Kidney (tissue), 14 donors: ENCODE results near the gene CXCR4. TPM values are rescaled to one million over a fixed set of nuclear protein-coding genes. Genes with fewer than 3 reads are reported as not detected.

Experiments used
- DNase-seq, 5 donors: peaks; one replicate each; pipeline ENCODE4 v3.0.0-alpha.2; 2013 to 2020
- FAIRE-seq: peaks from 2 replicates; lab custom pipeline; 2012; peaks lifted over from hg19 to GRCh38; lab: Jason Lieb, UNC
- H3K27ac ChIP-seq, 2 donors: one replicate each; pipeline ENCODE4 v1.7.0; 2013; ENCODE audit warnings: low read depth in 2 of 2, low read length in 2 of 2, inconsistent platforms in 1 of 2
- H3K27me3 ChIP-seq: one replicate; pipeline ENCODE4 v1.7.1; 2013; ENCODE audit warnings: low read length, inconsistent platforms; ENCODE audit not compliant: control insufficient read depth, insufficient read depth
- H3K36me3 ChIP-seq, 3 donors: one replicate each; pipeline versions ENCODE4 v1.7.0 to v1.7.1; 2013; ENCODE audit warnings: low read length in 3 of 3, control low read depth in 1 of 3, inconsistent platforms in 1 of 3; ENCODE audit not compliant: insufficient read depth in 3 of 3, control insufficient read depth in 2 of 3
- H3K4me1 ChIP-seq, 3 donors: one replicate each; pipeline versions ENCODE4 v1.7.0 to v1.7.1; 2013; ENCODE audit warnings: low read length in 3 of 3, inconsistent platforms in 1 of 3, low read depth in 1 of 3; ENCODE audit not compliant: control insufficient read depth in 2 of 3, insufficient read depth in 2 of 3
- H3K4me3 ChIP-seq, 3 donors: one replicate each; pipeline versions ENCODE4 v1.7.0 to v1.8.1; 2013; ENCODE audit warnings: low read length in 3 of 3, control low read depth in 1 of 3, inconsistent platforms in 1 of 3
- H3K9ac ChIP-seq, 3 donors: one replicate each; pipeline versions ENCODE4 v1.7.0 to v1.7.1; 2013; ENCODE audit warnings: low read length in 3 of 3, control low read depth in 1 of 3, inconsistent platforms in 1 of 3
- H3K9me3 ChIP-seq, 3 donors: one replicate each; pipeline versions ENCODE4 v1.7.0 to v1.7.1; 2013; ENCODE audit warnings: low read length in 3 of 3, control low read depth in 1 of 3, inconsistent platforms in 1 of 3; ENCODE audit not compliant: control insufficient read depth in 2 of 3, insufficient read depth in 1 of 3
- CTCF ChIP-seq: IDR thresholded peaks from 3 replicates; pipeline ENCODE4 v1.5.1; 2012; ENCODE audit warnings: mild to moderate bottlenecking, moderate library complexity, borderline replicate concordance; ENCODE audit not compliant: insufficient read depth; ENCODE audit errors: extremely low read depth
- intact Hi-C: fragments of 100-400 bp; cut with DNase I; formaldehyde crosslinking; loops from one replicate; pipeline ENCODE4 v1.11.1; 2022
- polyA plus RNA-seq: library from polyadenylated mRNA; stranded (reverse); fragments of 350-450 nt; fragmentation: Illumina TruSeq; extraction: RNeasy Lipid Tissue Mini Kit (QIAGEN cat#74804); gene quantifications from one replicate; pipeline ENCODE4 v1.2.3, GENCODE V29; 2014; ENCODE audit warnings: low read depth, low replicate concordance; ENCODE audit not compliant: insufficient read depth
- total RNA-seq: library from RNA; stranded (reverse); fragmentation: NEBNext Ultra II Directional; extraction: Animal tissue kit (Norgen Biotek cat#: 25700); gene quantifications from one replicate; pipeline ENCODE4 v1.2.1, GENCODE V29; 2021
- donor health status: control.
- donor health status: control.
- donor health status: control.
- donor health status: control.
- donor health status: control.
- donor health status: DM: yes; HTN: yes; CAD: no.
- donor health status: Normal renal cell carcinoma (clear cell type).

The CXCR4 gene
- total and polyA plus RNA-seq, 2 donors from 2014 or later = 9.5 to 51.9 TPM

GRCh38 chr2:136065907-136066306 lies 52.0 kb downstream of the CXCR4 start:
- intact Hi-C loops = no loop called here
- no peak for TF ChIP-seq CTCF
- DNase-seq (peak in 3 of 5 donors; percentile 33 to 75 (median 73)), FAIRE-seq (no peak)
- Histone ChIP-seq H3K4me3 (peak overlapping the region in 1 of 3 donors; percentile 25), H3K4me1 (peaks cover 7 to 12% (median 9%) of the 10 kb centered on the region in 3 donors), H3K27ac (no peak overlapping the region), H3K9ac (no peak overlapping the region), H3K9me3 (no peaks in the 10 kb centered on the region), H3K27me3 (no peaks in the 10 kb centered on the region), H3K36me3 (no peaks in the 10 kb centered on the region)

GRCh38 chr2:136065384-136065783 lies 52.6 kb downstream of the CXCR4 start:
- intact Hi-C loops = no loop called here
- no peak for FAIRE-seq
- no peak for TF ChIP-seq CTCF

More at GRCh38 chr2:136065384-136065783, 52.6 kb downstream of the CXCR4 start:
- Histone ChIP-seq H3K9ac (no peak overlapping the region), H3K4me3 (no peak overlapping the region), H3K27ac (no peak overlapping the region), H3K36me3 (no peaks in the 10 kb centered on the region), H3K9me3 (no peaks in the 10 kb centered on the region), H3K27me3 (no peaks in the 10 kb centered on the region), H3K4me1 (peaks cover 7 to 12% (median 9%) of the 10 kb centered on the region in 3 donors)
- no peak for DNase-seq

Other genes with a start within 250 kb of the CXCR4 start
- gene MCM6, start 241.7 kb downstream of the CXCR4 start, total RNA-seq = 11.9 TPM
- gene MCM6, start 241.7 kb downstream of the CXCR4 start, polyA plus RNA-seq = 10.1 TPM
- gene DARS1, start 132.5 kb downstream of the CXCR4 start, total RNA-seq = 77.4 TPM
- 39.5 TPM for gene DARS1, start 132.5 kb downstream of the CXCR4 start, polyA plus RNA-seq